ENCODE data around the gene C1orf167.

The C1orf167 gene

GRCh38 chr1:11736746-11737639, 25.0 kb upstream of the C1orf167 start:
- DNase-seq (ENCODE audit: low read depth), result no peak

- no peak for DNase-seq (ENCODE audit: low read depth)
Observed at GRCh38 chr1:11738096-11738495, 23.9 kb upstream of the C1orf167 start.

- no peak for DNase-seq (ENCODE audit: low read depth)
Observed at GRCh38 chr1:11738783-11739182, 23.2 kb upstream of the C1orf167 start.

DNA sequence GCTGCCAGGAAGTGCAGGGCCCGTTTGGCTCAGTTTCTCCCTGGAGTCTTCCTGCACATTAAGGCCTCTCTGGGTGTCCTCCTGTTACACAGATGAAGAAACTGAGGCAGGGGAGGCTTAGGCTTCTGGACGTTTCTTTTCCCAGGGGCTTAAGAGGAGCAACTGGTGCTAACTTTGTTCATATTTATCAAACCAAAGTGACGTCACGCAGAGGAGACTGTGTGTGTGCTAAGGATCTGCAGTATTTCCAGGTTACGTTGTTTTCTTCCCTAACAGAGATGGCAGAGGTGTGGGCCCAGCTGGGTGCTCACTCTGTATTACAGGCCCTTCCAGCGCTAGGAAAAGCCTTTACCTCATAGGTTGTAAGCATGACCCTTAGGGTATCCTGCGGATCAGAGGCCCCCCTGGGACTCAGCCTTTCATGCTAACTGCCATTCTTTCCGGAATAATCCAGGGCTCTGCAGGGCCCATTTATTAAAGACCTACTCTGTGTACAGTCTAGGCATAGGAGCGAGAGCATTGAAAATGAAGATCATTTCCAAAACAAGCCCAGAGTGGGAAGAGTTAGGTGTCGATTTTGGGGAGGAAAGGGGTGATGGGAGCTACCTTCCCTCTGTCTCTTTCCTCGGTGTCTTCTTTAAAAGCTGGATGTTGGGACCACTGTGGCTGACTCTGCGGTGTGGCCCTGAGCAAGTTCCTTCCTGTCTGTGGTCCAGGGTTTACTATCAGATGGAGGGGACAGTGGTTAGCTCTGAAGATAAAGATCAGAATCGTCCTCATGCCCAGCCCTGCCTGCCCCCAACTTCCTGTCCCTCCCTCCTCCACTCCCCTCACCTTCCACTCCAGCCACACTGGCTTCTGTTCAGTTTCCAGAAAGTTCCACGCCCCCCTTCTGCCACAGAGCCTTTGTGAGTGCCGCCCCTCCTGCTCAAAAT, 21.5 kb upstream of the C1orf167 start:
- DNase-seq (ENCODE audit: low read depth), result no peak

- DNase-seq (ENCODE audit: low read depth), result no peak
Observed at GRCh38 chr1:11741482-11741881, 20.5 kb upstream of the C1orf167 start.

GRCh38 chr1:11741919-11742558, 20.0 kb upstream of the C1orf167 start:
- no peak for DNase-seq (ENCODE audit: low read depth)

- DNase-seq (ENCODE audit: low read depth), result no peak
Observed at GRCh38 chr1:11744287-11744686, 17.7 kb upstream of the C1orf167 start.

DNA sequence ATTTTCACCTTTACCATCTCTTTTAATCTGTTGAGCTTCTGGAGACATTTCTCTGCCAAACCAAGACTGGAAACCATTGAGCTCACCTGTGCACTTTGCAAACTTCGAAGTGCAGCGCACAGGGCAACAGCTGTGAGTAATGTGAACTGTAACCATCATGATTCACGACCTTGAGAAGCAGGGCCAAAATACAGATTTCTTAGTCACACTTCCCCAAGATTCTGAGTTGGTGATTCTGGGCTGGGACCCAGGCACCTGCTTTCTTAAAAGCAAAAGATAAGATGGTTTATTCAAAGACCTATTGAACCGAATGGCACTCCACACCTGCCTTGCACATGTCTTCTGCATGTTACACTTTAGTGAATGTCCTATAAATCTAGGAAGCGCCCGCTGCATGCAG, 15.9 kb upstream of the C1orf167 start:
- DNase-seq (ENCODE audit: low read depth), result no peak

GRCh38 chr1:11746795-11747487, 15.1 kb upstream of the C1orf167 start:
- DNase-seq (ENCODE audit: low read depth), result no peak

GRCh38 chr1:11748294-11749202, 13.4 kb upstream of the C1orf167 start:
- no peak for DNase-seq (ENCODE audit: low read depth)

DNA sequence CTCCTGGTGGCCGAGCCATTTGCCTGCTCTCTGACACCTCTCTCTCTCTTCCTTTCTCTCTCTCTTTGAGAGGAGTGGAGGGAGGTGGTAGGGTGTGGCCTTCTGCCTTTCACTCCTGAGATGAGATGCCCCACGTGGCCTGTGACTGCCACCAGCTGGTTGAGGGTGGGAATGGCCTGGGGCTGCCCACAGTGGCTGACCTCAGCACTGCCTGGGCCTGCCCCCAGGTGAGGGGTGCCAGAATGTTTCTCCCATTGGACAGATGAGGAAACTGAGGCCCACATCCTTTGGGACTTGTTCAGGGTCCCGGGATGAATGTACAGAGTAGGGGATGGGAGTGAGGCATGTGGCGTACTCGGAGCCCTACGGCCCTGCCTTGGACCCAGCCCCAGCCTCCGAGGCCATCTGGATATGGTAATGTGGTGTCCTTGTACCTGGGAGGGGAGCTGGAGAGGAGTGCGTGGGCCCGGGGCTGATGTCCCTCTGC, 12.7 kb upstream of the C1orf167 start:
- DNase-seq (ENCODE audit: low read depth), result no peak

- no peak for DNase-seq (ENCODE audit: low read depth)
Observed at GRCh38 chr1:11749996-11750395, 12.0 kb upstream of the C1orf167 start.

DNA sequence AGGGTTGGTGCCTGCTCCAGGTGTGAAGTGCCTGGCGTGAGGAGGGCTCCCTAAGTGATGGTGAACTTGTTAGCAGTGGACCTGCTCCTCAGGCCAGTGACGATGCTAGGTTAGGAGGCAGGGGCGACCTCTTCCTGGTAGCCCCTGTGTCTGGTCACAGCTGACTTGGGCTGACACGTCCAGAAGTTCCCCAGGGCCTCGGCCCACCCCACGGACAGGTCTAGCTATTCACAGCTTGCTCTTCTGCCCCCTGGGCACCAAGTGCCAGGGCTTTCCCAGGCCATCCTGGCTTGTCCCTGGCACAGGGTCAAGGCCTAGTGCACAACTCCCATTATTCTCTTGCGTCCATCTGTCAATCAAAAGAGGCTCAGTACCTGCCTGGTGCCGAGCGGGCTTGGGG, 10.9 kb upstream of the C1orf167 start:
- DNase-seq (ENCODE audit: low read depth), result no peak

DNA sequence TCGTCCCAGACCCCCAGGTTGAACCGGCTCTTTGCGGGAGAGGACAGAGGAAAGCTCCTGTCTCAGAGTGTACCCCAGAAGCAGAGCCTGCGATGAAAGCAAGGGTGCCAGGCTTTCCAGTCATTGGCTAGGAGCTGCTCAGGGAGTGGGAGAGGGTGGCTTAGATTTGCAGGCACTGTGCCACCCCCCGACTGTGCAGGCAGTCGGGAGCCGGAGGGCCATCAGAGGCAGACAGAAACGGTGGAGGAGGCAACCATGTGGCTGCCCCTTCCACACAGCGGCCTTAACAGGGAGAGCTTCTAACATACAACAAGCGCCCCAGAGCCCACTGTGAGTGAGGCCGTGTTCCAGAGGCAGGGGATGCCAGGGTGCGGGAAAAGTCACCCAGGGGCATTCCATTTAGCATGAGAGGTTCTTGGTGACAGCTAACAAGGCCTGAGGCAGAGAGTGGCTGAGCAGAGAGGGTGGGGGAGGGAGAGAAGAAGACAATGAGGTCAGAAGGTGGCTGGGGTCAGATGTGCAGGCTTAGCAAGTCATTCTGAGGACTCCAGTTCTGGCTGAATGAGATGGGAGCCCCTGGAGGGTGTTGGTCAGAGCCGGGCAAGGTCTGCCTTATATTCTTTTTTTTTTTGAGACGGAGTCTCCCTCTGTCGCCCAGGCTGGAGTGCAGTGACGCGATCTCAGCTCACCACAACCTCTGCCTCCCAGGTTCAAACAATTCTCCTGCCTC, 9.5 kb upstream of the C1orf167 start:
- no peak for DNase-seq (ENCODE audit: low read depth)

DNA sequence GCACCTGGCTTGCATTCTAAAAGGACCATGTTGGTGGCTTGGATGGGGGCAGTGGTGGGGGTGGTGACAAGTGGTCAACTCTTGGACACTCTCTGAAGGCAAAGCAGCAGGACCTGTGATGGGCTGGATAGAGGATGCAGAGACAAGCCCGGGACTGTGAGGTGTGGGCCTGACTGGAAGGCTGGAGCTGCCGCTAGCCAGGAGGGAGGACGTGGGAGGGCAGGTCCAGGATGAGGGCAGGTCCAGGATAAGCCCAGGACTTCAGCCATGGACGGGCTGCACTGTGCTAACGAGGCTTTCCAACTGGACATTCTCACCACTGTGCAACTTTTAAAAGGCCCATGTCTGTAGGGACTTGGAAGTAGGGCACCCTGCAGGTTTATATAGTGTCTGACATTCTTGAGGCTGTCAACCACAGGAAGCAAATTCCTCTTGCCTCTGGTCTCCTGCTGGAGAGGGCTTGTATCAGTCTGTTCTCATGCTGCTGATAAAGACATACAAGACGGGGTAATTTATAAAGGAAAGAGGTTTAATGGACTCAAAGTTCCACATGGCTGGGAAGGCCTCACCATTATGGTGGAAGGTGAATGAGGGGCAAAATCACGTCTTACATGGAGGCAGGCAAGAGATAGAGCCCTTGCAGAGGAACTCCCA, 8.3 kb upstream of the C1orf167 start:
- no peak for DNase-seq (ENCODE audit: low read depth)

- no peak for DNase-seq (ENCODE audit: low read depth)
Observed at GRCh38 chr1:11757047-11757446, 4.9 kb upstream of the C1orf167 start.

DNA sequence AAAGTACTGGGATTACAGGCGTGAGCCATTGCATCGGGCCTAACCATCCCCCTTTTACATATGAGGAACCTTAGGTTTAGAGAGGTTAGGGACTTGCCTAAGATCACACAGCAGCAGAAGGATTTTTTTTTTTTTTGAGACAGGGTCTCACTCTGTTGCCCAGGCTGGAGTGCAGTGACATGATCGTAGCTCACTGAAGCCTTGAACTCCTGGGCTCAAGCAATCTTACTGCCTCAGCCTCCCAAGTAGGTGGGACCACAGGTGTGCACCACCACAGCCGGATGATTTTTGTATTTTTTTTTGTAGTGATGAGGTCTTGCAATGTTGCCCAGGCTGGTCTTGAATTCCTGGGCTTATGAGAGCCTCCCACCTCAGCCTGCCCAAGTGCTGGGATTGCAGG, 2.2 kb upstream of the C1orf167 start:
- DNase-seq (ENCODE audit: low read depth), result no peak

DNA sequence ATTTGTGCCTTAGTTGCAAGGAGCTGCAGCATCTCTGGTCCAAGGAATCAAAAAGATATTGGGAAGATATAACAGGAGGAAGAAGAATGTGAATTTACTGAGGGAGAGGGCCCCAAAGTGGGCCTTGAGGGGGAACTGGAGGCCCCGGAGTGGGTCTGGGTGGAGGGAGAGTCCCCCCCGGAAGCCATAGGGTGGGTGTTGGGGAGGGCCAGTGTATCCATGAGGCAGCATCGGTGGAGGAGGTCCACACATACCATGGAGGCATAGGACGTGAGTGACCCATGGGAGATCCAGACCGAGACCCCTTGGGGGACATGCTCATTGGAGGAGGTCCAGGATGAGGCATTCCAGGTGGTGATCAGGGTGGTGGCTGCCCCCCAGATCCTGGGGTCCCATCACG, 708 bp upstream of the C1orf167 start:
- no peak for DNase-seq (ENCODE audit: low read depth)

GRCh38 chr1:11764115-11764514, 2.1 kb downstream of the C1orf167 start:
- no peak for DNase-seq (ENCODE audit: low read depth)

All from activated T-cell treated with anti-CD3 and anti-CD28 coated beads for 1 hour (primary cell).